ENCODE data around the gene ARMC2. TPM values are rescaled to one million over a fixed set of nuclear protein-coding genes. Genes with fewer than 3 reads are reported as not detected.

The ARMC2 gene
- total RNA-seq, 3 donors from 2014 or later (not counting 1 experiment from before 2014, with no cell fraction given) = 9.4 to 13.8 (median 9.7) TPM

DNA sequence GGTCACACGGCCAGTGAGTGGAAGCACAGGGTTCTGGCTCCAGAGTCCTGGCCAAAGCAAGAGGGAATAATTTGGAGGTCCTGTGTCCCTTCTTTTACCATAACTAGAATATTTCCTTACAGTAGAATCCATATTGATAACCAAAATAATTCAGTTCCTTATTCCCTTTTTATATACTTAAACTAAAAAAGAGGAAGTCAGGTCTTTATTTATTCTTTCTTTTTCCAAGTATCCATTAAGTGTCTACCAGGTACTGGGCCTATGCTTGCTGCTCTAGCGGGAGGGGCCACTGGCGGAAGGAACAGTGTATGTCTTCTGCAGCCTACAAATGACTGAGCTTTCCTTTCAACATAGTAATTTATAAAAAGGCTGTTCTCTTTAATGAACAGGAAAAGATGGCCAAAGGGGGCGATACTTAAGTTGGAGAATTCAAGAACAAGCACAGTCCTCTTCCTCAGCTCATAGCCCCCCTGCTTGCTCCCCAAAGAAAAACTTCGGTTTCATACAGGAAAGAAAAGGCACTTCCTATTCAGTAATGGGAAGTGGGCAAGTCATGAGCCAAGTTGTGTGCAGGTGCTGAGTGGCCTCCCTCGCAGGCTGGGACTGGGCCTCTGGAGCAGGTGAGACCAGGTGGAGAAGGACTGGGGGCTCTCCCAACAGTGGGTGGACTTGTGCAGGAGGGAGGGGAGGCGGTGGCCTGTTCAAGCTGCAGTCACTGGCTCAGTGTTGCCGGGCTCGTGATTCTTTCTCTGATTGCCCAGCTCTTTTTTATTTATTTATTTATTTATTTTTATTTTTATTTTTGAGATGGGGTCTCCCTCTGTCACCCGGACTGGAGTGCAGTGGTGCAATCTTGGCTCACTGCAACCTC, 110.9 kb downstream of the ARMC2 start:
- DNase-seq = no peak
- Histone ChIP-seq H3K27me3 (ENCODE audit: control insufficient read depth, insufficient read depth, low read length) (no peaks in the 10 kb centered on the region), H3K4me3 (ENCODE audit: low read length) (no peak overlapping the region), H3K9me3 (ENCODE audit: control insufficient read depth, insufficient read depth, low read length) (no peaks in the 10 kb centered on the region), H3K27ac (ENCODE audit: low read length) (no peak overlapping the region), H3K36me3 (ENCODE audit: control insufficient read depth, insufficient read depth, low read length) (no peaks in the 10 kb centered on the region), H3K4me1 (ENCODE audit: control insufficient read depth, insufficient read depth, low read length) (peaks cover 40% of the 10 kb centered on the region)
- Mint-ChIP-seq H3K4me1 (peaks cover 32 to 38% of the 10 kb centered on the region in 2 donors), H3K36me3 (no peaks in the 10 kb centered on the region), H3K27ac (peak overlapping the region in 1 of 2 donors; percentile 77), H3K27me3 (ENCODE audit: low read depth in 2 of 2) (peaks cover 0 to 5% of the 10 kb centered on the region in 2 donors), H3K9me3 (no peaks in the 10 kb centered on the region), H3K4me3 (no peak overlapping the region)
- TF ChIP-seq, protein P1, sequence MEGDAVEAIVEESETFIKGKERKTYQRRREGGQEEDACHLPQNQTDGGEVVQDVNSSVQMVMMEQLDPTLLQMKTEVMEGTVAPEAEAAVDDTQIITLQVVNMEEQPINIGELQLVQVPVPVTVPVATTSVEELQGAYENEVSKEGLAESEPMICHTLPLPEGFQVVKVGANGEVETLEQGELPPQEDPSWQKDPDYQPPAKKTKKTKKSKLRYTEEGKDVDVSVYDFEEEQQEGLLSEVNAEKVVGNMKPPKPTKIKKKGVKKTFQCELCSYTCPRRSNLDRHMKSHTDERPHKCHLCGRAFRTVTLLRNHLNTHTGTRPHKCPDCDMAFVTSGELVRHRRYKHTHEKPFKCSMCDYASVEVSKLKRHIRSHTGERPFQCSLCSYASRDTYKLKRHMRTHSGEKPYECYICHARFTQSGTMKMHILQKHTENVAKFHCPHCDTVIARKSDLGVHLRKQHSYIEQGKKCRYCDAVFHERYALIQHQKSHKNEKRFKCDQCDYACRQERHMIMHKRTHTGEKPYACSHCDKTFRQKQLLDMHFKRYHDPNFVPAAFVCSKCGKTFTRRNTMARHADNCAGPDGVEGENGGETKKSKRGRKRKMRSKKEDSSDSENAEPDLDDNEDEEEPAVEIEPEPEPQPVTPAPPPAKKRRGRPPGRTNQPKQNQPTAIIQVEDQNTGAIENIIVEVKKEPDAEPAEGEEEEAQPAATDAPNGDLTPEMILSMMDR (IDR thresholded peaks at IDR 0.05) = no peak
- WGBS (ENCODE audit: insufficient coverage) = 60% methylated on average over 8 of the region's 10 CpGs
- no peak for ATAC-seq
- intact Hi-C loops (cut with micrococcal nuclease) = no loop called here

- H3K27me3 Mint-ChIP-seq (ENCODE audit: low read depth in 2 of 2) = peaks cover 0 to 5% of the 10 kb centered on the region in 2 donors
- peak overlapping the region; percentile 7 for H3K4me3 Mint-ChIP-seq
These were observed 111.9 kb downstream of the ARMC2 start for GRCh38 chr6:108959972-108960582.

GRCh38 chr6:108960601-108961000, 112.4 kb downstream of the ARMC2 start:
- WGBS (ENCODE audit: insufficient coverage) = 96% methylated on average over 7 of the region's 7 CpGs
- Histone ChIP-seq H3K36me3 (ENCODE audit: control insufficient read depth, insufficient read depth, low read length) (no peaks in the 10 kb centered on the region), H3K4me3 (ENCODE audit: low read length) (no peak overlapping the region), H3K27me3 (ENCODE audit: control insufficient read depth, insufficient read depth, low read length) (no peaks in the 10 kb centered on the region), H3K4me1 (ENCODE audit: control insufficient read depth, insufficient read depth, low read length) (peaks cover 29% of the 10 kb centered on the region), H3K9me3 (ENCODE audit: control insufficient read depth, insufficient read depth, low read length) (no peaks in the 10 kb centered on the region), H3K27ac (ENCODE audit: low read length) (no peak overlapping the region)
- Mint-ChIP-seq H3K4me1 (peaks cover 22 to 28% of the 10 kb centered on the region in 2 donors), H3K27ac (peak overlapping the region in 1 of 2 donors; percentile 72), H3K27me3 (ENCODE audit: low read depth in 2 of 2) (peaks cover 0 to 5% of the 10 kb centered on the region in 2 donors), H3K9me3 (no peaks in the 10 kb centered on the region), H3K36me3 (no peaks in the 10 kb centered on the region), H3K4me3 (no peak overlapping the region)
- ATAC-seq = no peak
- no peak for DNase-seq
- TF ChIP-seq, protein P1 (IDR thresholded peaks at IDR 0.05) = no peak
- intact Hi-C loops (cut with micrococcal nuclease) = no loop called here

More at GRCh38 chr6:108959972-108960582, 111.9 kb downstream of the ARMC2 start:
- H3K36me3 ChIP-seq (ENCODE audit: control insufficient read depth, insufficient read depth, low read length) = no peaks in the 10 kb centered on the region
- no peak overlapping the region for H3K27ac ChIP-seq (ENCODE audit: low read length)
- intact Hi-C loops (cut with micrococcal nuclease) = no loop called here
- H3K9me3 ChIP-seq (ENCODE audit: control insufficient read depth, insufficient read depth, low read length) = no peaks in the 10 kb centered on the region
- Mint-ChIP-seq H3K4me1 (peaks cover 27 to 33% of the 10 kb centered on the region in 2 donors), H3K36me3 (no peaks in the 10 kb centered on the region), H3K9me3 (no peaks in the 10 kb centered on the region), H3K27ac (peak overlapping the region in 1 of 2 donors; percentile 72)
- TF ChIP-seq, protein P1 (IDR thresholded peaks at IDR 0.05) = no peak
- H3K4me3 ChIP-seq (ENCODE audit: low read length) = no peak overlapping the region
- 56% methylated on average over 10 of the region's 10 CpGs for WGBS (ENCODE audit: insufficient coverage)
- ATAC-seq (peak; percentile 28 to 51 (median 29)), DNase-seq (no peak)
- peaks cover 34% of the 10 kb centered on the region for H3K4me1 ChIP-seq (ENCODE audit: control insufficient read depth, insufficient read depth, low read length)
- H3K27me3 ChIP-seq (ENCODE audit: control insufficient read depth, insufficient read depth, low read length) = no peaks in the 10 kb centered on the region

Data from natural killer cell (primary cell).